Stimulated activated CD8-positive, alpha-beta memory T cell treated with anti-CD3 and anti-CD28 coated beads, Interleukin-12 subunit alpha, Interleukin-12 subunit beta, amount 100 ng/mL, for 1 hour (primary cell): ENCODE results near the gene CHKB.
A peak's percentile ranks its signal among the peaks of the same experiment; 100 is the strongest.
"Not testable (repeated sequence)": the region's sequence is repeated elsewhere in the genome, so short reads cannot be mapped to it uniquely, and the experiment has no call there.

Experiments
- DNase-seq: peaks from one replicate; pipeline ENCODE4 v3.0.0-alpha.2; 2020; ENCODE audit warnings: low read depth

The CHKB gene

DNA sequence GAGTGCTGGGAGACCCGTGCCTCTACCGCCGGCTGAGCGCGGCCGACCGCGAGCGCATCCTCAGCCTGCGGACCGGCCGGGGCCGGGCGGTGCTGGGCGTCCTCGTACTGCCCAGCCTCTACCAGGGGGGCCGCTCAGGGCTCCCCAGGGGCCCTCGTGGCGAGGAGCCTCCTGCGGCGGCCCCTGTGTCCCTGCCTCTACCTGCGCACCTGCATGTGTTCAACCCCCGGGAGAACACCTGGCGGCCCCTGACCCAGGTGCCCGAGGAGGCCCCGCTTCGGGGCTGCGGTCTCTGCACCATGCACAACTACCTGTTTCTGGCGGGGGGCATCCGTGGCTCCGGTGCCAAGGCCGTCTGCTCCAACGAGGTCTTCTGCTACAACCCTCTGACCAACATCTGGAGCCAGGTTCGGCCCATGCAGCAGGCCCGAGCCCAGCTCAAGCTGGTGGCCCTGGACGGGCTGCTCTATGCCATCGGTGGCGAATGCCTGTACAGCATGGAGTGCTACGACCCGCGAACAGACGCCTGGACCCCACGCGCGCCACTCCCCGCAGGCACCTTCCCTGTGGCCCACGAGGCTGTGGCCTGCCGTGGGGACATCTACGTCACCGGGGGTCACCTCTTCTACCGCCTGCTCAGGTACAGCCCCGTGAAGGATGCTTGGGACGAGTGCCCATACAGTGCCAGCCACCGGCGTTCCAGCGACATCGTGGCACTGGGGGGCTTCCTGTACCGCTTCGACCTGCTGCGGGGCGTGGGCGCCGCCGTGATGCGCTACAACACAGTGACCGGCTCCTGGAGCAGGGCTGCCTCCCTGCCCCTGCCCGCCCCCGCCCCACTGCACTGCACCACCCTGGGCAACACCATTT is 33.5 kb downstream of the CHKB start:
- no peak for DNase-seq

DNA sequence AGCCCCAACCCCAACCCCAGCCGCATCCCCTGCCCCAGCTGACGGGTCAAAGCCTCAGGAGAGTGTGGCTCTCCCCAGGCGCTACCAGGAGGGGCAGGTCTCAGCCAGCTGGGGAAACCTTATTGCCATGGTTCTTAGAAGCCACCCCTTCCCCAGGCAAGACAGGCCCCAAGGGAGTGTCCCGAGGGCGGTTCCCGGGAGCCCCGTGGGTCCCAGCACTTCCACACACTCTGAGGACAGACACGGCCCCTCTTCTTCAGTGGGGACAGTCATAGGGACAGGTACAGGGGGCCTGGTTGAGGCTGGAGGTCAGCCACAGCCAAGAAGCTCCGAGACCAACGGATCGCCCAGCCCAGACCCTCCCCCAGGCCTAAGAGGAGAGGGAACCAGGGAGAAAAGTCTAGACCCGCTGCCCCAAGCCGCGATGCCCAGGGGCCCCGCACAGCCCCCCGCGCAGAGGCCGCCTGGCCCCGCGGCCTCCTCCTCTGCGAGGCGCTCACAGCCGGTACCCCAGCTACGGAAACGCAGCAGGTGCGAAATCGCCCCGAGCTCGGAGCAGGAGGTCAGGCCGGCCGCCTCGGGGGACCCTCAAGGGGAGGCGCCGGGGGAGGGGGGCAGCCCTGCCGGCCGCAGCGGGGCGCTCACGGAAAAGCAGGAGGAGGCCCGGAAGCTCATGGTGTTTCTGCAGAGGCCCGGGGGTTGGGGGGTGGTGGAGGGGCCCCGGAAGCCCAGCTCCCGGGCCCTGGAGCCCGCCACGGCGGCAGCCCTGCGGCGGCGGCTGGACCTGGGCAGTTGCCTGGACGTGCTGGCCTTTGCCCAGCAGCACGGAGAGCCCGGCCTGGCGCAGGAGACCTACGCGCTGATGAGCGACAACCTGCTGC is 34.4 kb downstream of the CHKB start:
- no peak for DNase-seq

DNA sequence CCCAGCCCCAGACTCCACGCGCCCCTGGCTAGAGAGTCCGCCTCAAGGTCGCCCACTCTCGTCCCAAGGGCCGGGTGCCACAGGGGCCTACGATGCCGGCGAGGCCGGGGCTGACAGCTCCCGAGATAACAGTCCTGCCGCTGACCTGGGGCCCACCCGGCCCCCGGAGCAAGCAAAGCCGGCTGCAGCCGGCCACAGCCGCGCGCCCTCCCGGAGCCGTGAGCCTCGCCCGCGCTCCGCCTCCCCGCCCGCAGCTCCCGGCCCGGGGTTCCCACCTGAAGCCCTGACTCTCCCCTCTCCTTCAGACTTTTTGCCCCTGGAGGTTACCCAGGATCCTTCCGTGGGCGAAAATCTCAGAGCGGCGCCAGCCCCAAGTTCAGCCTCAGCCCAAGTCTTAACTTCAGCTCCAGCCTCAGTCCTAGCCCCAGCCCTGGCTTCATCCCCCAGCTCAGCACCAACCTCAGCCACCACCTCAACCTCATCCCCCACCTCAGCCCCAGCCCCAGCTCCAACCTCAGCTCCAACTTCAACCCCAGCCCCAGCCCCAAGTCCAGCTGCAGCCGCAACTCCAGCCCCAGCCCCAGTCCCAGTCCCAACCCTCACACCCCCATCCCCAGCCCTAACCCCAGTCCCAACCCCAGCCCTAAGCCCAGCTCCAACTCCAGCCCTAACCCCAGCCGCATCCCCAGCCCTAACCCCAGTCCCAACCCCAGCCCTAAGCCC is 35.2 kb downstream of the CHKB start:
- no peak for DNase-seq

DNA sequence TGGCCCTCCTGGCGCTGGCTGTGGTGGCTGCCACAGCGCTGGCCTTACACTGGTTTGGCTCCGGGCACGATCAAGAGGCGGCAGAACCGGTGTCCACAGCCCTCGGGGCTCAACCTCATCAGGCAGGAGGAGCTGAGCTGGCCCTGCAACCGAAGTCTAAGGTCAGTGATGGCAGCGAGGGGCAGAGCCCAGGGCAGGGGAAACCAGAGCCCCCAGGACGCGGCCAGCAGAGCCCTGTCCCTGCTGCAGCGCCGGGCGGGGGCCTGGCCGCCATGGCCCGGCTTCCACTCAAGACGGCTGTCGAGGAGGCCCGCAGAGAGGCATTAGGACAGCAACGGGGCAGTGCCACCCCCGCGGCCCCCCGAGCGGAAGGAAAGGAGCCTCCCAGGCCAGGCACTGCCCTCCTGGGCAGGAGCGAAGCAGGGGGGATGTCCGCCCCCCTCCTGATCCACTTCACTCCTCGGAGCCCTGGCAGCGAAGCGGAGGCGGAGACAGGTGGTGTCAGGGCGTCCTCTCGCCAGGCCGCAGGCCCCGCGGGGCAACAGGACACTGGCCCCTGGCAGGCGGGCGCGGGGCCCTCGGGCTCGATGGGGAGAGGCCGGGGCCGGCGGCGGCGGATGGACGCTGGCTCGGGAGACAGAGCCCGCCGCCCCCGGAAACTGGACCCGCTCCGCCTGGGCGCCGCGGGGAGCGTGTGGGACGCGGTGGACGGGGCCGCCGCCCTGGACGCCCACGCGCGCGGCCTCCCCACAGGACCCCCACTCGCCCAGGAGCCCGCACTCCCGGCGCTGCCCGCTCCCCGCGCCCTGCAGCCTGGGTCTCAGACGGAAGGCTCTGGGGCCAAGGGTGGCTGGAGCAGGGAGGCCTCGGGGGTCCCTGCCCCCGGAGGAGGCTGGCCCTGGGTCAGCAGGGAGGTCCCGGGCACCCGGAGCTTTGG is 36.1 kb downstream of the CHKB start:
- DNase-seq: no peak

DNA sequence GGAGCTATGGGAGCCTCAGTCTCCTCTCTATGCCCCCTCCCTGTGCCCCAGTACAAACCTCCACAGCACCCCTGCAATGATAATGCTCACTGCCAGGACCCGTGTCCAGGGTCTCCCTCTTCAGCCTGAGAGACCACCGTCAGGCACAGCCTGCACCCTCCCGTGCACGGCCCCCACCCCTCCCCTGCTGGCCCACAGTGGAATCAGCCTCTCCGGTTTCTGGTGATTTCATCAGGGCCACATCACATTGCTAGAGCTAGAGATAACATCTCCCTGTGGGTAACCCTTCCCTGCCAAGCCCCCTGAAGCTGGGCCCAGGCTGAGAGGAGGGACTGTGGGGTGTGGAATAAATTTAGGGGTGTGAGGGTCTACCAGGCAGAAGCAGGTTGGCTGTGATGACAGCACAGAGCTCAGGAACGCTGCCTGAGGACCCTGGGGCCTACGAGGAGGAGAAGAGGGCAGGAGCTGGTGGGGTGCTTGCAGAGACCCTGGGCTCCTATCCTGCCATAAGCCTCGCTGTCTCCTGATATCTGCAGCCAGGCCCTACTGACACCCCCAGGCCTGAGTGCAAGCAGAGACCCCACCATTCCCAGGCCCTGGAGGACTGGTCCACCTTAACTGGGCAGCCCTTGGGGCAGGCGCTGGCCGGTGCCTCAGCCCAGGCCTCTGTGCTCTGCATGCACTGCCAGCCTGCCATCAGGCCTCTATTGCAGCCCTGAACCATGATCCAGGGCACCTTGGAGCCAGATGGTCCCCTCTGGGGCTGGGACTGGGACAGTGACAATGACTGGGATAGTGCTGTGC is 36.9 kb downstream of the CHKB start, which contains the start of gene KLHDC7B:
Gene KLHDC7B (plus strand): TSS at position 378 of the 804 bp plus-strand sequence. CDS start 345 bp downstream, at position 723.
- DNase-seq: no peak

DNA sequence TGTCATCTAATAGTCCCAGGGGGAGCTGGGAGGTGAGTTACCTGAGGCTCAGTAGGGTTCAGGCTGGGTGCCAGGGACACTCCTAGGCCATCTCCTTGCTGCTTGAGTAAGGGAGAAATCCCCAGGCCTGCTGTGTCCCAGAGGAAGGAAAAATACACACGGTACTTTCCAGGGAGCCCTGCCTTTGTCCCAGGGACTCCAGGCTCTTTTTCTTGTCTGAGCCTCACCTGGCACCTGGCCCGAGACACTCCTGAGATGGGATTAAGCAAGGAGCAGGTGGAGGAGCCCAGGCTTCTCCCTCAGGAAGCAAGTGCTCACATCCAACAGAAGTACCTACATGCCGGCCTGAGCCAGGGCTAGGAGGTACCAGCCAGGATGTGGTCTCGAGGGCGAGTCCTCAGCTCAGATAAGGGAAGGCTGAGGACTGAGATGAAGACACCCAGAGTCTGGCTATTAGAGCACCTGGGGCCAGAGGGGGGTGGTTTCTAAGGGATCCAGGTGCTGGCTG is 37.8 kb downstream of the CHKB start:
- DNase-seq: no peak

DNA sequence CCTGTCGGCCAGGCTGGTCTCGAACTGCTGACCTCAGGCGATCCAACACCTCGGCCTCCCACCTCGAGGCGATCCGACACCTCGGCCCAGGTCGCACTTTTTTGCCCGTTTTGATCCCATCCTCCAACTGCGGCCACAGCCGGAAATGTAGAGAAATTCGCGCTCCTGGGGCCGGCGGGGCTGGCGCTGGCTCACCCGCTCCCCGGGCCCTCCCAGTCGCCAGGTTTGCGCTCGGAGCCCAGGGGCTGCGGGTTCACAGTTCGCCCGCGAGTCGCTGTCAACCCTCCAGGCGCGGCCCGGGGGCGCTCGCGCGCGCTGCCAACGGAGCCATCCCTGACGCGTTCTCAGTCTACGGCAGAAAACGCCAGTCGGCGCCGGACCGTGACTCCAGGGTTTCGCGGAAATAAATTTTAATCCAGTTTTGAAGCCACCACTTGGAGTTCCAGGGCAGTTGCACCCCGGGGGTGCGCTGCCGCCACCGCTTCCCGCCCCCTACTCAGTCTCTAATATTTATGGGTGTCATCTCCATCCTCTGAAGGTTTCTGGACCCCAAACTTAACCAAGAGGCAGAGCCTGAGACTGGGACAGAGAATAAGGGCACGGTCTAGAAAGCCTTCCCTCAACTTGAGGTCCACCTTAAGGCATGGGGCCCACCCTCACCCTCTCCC is 38.4 kb downstream of the CHKB start:
- DNase-seq: peak; percentile 73

DNA sequence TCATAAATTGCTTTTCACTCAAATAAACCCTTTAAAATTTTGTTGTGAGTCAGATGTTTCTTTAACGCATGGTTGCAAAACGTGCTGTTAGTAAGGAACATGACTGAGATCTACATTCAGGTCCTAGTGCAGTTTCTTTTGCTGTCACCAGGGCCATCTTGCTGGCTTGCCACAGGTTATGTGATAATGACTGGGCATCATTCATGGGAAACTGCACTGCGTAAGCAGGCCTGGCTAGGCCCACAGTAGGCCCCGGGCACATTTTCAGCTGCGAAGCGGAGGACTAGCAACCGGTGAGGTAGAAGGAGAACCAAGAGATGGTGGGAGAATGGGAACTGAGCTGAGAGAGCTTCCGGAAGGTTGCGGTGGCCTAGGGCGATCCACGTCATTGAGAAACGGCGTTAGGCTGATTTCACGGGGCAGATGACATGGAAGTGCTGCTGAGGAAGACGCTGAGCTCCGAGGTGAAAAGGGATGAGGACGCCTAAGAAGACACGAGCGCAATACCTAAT is 40.2 kb downstream of the CHKB start:
- DNase-seq: no peak

DNA sequence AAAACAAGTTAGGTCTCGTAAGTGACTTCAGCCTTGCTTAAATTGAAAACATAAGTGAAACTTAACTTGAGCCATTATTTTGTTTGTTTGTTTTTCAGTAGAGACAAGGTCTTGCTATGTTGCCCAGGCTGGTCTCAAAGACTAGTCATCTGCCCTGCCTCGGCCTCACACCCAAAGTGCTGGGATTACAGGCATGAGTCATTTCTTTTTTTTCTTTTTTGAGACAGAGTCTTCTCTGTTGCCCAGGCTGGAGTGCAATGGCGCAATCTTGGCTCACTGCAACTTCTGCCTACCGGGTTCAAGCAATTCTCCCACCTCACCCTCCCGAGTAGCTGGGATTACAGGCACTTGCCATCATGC is 41.0 kb downstream of the CHKB start:
- DNase-seq: not testable (repeated sequence)

DNA sequence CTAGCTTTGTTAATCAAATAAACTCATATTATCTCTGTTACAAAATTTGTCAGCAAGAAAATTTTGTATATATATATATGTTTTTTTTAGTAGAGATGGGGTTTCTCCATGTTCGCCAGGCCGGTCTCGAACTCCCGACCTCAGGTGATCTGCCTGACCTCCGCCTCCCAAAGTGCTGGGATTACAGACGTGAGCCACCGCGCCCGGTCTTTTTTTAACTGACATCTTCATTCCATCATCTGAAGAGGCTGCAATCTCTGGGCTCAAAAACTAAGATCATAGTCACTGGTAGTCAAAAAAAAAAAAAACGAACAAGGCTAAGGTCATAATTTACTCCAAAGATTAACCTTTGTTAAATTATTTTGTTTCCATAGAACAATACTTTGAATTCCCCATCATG is 42.3 kb downstream of the CHKB start:
- no peak for DNase-seq

DNA sequence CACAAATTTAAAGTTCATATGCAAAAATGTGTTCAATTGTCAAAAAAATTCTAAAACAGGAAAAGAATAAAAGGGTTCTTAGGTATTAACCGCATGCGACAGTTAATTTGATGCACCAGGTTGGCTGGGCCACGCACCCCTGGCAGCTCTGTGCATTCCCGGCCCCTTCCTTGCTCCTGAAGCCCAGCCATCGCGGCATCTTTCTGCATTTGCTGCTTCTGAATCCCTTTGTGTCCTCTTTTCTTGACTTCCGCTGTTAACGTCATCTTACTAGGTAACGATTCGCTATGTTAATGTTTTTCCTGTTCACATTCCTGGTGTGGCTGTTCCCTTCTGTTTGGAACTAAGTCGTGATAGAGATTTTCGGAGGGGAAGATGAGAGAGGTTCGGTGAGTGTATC is 44.9 kb downstream of the CHKB start:
- DNase-seq: no peak

DNA sequence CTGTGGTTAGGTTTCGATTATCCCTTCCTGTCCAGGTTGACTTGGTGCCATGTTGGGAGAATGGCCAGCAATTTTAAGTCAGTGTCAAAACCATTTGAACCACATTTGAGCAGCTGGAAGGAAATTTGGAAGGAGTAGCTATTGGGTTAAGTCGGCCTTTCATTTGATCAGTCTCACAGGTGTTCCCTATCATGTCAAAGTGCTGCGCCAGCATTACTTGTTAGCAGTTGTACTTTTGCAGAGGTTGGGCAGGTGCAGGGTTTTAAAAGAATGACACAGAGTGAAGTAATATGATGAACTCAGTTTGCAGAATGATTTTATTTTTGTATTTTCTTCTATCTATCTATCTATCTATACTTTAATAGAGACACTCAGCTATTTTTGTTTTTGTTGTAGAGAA is 46.4 kb downstream of the CHKB start:
- DNase-seq: no peak

DNA sequence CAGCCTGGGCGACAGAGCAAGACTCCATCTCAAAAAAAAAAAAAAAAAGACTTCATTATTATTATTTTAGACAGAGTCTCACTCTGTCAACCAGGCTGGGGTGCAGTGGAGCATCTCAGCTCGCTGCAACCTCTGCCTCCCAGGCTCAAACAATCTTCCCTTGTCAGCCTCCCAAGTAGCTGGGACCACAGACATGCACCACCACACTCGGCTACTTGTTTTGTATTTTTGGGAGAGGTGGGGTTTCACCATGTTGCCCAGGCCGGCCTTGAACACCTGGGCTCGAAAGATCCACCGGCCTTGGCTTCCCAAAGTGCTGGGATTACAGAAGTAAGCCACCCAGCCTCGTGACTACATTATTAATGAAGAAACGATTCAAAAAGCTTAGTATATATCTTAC is 47.5 kb downstream of the CHKB start:
- DNase-seq: no peak

DNA sequence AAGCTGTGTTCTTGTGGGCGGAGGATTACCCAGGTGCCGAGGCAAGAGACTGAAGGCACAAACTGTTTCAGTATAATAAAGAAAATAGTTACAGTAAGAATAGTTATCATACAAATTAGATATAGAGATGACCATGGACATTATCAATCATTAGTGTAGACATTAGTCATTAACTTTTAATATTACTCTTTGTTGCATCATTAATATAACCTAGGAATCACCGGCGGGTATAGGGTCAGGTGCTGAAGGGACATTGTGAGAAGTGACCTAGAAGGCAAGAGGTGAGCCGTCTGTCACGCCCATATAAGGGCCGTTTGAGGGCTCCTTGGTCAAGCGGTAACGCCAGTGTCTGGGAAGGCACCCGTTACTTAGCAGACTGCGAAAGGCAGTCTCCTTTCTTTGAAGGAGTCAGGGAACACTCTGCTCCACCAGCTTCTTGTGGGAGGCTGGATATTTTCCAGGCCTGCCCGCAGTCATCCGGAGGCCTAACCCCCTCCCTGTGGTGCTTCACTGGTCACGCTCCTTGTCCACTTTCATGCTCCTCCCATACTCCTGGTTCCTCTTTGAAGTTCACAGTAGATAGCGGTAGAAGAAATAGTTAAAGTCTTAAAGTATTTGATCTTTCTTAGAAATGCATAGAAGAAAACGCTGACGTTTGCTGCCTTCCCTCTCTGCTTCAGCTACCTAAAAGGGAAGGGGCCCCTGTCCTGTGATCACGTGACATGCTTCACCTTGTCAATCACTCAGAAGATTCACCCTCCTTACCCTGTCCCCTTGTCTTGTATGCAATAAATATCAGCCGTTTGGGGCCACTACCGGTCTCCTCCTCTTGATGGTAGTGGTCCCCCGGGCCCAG is 48.6 kb downstream of the CHKB start:
- not testable (repeated sequence) for DNase-seq

DNA sequence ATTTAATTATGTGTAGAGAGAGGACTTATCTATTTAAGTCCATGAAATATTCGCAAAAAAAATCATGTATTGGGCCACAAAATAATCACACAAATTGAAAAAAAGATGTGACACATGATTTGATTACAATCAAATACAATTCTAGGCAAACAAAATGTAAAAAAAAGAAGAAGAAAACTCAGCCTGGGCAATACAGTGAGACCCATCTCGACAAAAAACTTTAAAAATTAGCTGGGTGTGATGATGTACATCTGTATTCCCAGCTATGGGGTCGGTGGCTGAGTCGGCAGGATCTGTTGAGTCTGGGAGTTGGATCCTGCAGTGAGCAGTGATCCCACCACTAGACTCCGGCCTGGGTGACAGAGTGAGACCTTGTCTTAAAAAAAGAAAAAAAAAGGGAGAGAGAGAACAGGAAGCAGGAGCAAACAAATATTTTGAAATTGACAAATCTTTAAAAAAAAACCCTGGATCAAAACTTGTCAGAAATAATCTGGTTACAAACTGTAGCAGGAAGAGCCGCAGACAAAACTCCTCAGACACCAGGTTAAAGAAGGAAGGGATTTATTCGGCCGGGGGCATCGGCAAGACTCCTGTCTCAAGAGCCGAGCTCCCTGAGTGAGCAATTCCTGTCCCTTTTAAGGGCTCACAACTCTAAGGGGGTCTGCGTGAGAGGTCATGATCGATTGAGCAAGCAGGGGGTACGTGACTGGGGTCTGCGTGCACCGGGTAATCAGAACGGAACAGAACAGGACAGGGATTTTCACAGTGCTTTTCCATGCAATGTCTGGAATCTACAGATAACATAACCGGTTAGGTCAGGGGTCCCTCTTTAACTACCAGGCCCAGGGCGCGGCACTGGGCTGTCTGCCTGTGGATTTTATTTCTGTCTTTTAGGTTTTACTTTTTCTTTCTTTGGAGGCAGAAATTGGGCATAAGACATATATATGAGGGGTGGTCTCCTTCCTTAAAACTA is 49.5 kb downstream of the CHKB start:
- DNase-seq: no peak

DNA sequence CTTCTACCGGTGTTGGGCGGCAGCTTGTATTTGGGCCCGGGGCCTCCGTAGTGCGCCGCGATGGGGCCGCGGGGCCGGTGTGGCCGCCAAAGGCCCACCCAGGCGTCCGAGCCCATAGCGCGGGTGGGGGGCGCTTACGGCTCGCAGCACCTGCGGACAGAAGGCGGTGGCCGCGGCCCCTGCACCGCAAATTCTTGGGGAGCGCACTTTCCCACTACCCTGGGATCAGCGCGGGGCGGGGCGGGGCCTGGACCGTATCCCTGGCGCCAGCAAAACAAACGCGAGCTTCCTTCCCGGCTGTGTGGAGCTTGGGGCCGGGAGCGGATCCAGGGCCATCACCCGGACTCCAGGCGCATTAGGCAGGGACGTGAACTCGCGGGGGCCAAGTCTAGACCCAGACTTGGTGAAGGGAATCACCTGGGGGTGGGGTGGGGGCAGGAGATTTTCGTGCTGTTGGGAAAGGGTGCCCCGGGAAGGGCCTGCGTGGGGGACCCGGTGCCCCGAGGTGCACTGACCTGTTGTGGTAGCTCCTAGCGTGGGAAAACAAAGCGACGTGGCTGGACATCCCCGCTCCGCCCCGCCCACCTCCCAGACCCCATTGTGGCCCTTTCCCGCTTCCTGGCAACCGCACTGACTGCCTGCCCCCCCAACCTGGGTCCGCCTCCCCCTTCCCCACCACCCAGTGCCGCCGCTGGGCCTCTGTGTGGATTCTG is 50.5 kb downstream of the CHKB start:
- DNase-seq: no peak

DNA sequence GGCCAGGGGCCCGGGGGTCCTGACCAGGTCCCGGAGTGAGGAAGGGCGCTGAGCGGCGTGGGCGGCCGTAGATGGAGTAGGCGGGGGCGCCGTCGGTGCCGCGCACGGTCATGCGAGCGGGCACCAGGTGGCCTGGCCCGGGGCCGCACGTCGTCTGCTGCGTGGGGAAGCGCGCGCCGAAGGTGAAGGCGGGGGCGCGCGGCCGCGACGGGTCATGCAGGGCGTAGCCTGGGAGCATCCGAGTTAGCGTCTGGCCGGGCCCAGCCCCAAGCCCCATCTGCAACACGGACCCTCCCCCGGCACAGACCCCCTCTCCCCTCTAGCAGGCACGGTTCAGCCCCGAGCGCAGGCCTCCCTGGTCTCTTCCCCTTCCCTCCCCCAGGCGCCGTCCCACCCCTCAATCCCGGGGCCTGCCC is 51.1 kb downstream of the CHKB start:
- DNase-seq: no peak
